A673 (cell line): ENCODE measurements around the gene NUDT8. TPM values are rescaled to one million over a fixed set of nuclear protein-coding genes. Genes with fewer than 3 reads are reported as not detected.

Experiments used
- BruUV-seq: library from RNA; stranded (reverse); fragments of 400-500 nt; replicated peaks from 2 replicates; lab custom pipeline; 2021; lab: Mats Ljungman, UMichigan
- CTCF ChIA-PET: fragments of 300-600 bp; sonication (Branson Sonifier 250); formaldehyde crosslinking; loops from one replicate; lab custom pipeline; 2022; ENCODE audit warnings: antibody characterized with exemption; lab: Charles Lee
- POLR2A ChIA-PET: fragments of 300-600 bp; sonication (Branson Sonifier 250); formaldehyde crosslinking; loops from one replicate; lab custom pipeline; 2022; ENCODE audit warnings: antibody characterized with exemption; ENCODE audit not compliant: low non-redundant PET; lab: Charles Lee
- DNase-seq: peaks from one replicate; pipeline ENCODE4 v3.0.0-alpha.2; 2015; ENCODE audit warnings: low spot score
- H3K27ac ChIP-seq: fragments of 200-600 bp; sonication (generic); 2 replicates; pipeline ENCODE4 v1.5.1; 2016; ENCODE audit warnings: mixed run types, low read depth, mild to moderate bottlenecking, mixed read lengths, antibody characterized with exemption, low read length; ENCODE audit not compliant: poor library complexity, severe bottlenecking
- H3K27me3 ChIP-seq: fragments of 200-600 bp; sonication (generic); replicated peaks from 2 replicates; pipeline ENCODE4 v1.6.1; 2017; ENCODE audit warnings: mixed run types, low read depth, mild to moderate bottlenecking, mixed read lengths, antibody characterized with exemption, low read length; ENCODE audit not compliant: insufficient read depth, poor library complexity
- H3K36me3 ChIP-seq: fragments of 200-600 bp; sonication (generic); 2 replicates; pipeline ENCODE4 v1.6.1; 2016; ENCODE audit warnings: mixed run types, mild to moderate bottlenecking, mixed read lengths, antibody characterized with exemption, low read length; ENCODE audit not compliant: insufficient read depth, poor library complexity, severe bottlenecking
- H3K4me1 ChIP-seq: fragments of 200-600 bp; sonication (generic); 2 replicates; pipeline ENCODE4 v1.6.1; 2017; ENCODE audit warnings: mixed run types, mild to moderate bottlenecking, mixed read lengths, antibody characterized with exemption, low read length; ENCODE audit not compliant: insufficient read depth, poor library complexity, severe bottlenecking
- H3K4me3 ChIP-seq: fragments of 200-600 bp; sonication (generic); 2 replicates; pipeline ENCODE4 v1.5.1; 2016; ENCODE audit warnings: low read depth, mixed run types, mild to moderate bottlenecking, mixed read lengths, low read length; ENCODE audit not compliant: poor library complexity, severe bottlenecking
- H3K9me3 ChIP-seq: fragments of 200-600 bp; sonication (generic); 2 replicates; pipeline ENCODE4 v1.6.1; 2016; ENCODE audit warnings: mixed run types, low read depth, mild to moderate bottlenecking, mixed read lengths, antibody characterized with exemption, low read length; ENCODE audit not compliant: poor library complexity, severe bottlenecking
- CTCF ChIP-seq: fragments of 300-800, 200-600 bp; sonication (generic); conservative IDR thresholded peaks from 2 replicates; pipeline ENCODE4 v1.5.1; 2017; ENCODE audit warnings: low read depth, mild to moderate bottlenecking, antibody characterized with exemption, low read length, moderate library complexity, mixed read lengths
- EZH2 ChIP-seq: fragments of 200-600 bp; sonication (generic); IDR thresholded peaks from 2 replicates; pipeline ENCODE4 v1.6.1; 2017; ENCODE audit warnings: borderline replicate concordance, low read depth, mild to moderate bottlenecking, mixed read lengths, antibody characterized with exemption, low read length; ENCODE audit not compliant: poor library complexity, severe bottlenecking
- intact Hi-C: fragments of 100-400 bp; cut with micrococcal nuclease; formaldehyde crosslinking; loops from one replicate; pipeline ENCODE4 v1.10.0; 2022; ENCODE audit not compliant: unreplicated experiment
- total RNA-seq: library from RNA; stranded (reverse); gene quantifications from 2 replicates; pipeline ENCODE4 v1.2.3, GENCODE V29; 2021

NUDT8 gene
- total RNA-seq, 1 experiment from 2014 or later = 3.4 TPM

GRCh38 chr11:67673902-67674301, 44.2 kb upstream of the NUDT8 start:
- Histone ChIP-seq H3K36me3 (no peaks in the 10 kb centered on the region), H3K4me1 (no peaks in the 10 kb centered on the region), H3K27me3 (peaks cover 35% of the 10 kb centered on the region), H3K9me3 (no peaks in the 10 kb centered on the region), H3K27ac (no peak overlapping the region), H3K4me3 (no peak overlapping the region)
- POLR2A ChIA-PET = no interaction called here
- intact Hi-C loops = no loop called here
- BruUV-seq = no TSS peak
- CTCF ChIA-PET = no interaction called here
- DNase-seq = no peak
- TF ChIP-seq EZH2 = no peak
- no peak for TF ChIP-seq CTCF

- CTCF ChIA-PET = no interaction called here
- H3K36me3 ChIP-seq = no peaks in the 10 kb centered on the region
- H3K27ac ChIP-seq = no peak overlapping the region
- no peak overlapping the region for H3K4me3 ChIP-seq
- no TSS peak for BruUV-seq
- DNase-seq = no peak
- POLR2A ChIA-PET = no interaction called here
- H3K9me3 ChIP-seq = no peaks in the 10 kb centered on the region
- H3K27me3 ChIP-seq = peaks cover 35% of the 10 kb centered on the region
- H3K4me1 ChIP-seq = no peaks in the 10 kb centered on the region
- TF ChIP-seq CTCF (no peak), EZH2 (no peak)
- intact Hi-C loops = no loop called here
Measured at GRCh38 chr11:67673358-67673757, 43.6 kb upstream of the NUDT8 start.

- no peaks in the 10 kb centered on the region for H3K4me1 ChIP-seq
- POLR2A ChIA-PET = no interaction called here
Measured at GRCh38 chr11:67671211-67671520, 41.4 kb upstream of the NUDT8 start.

More at GRCh38 chr11:67671211-67671520, 41.4 kb upstream of the NUDT8 start:
- intact Hi-C loops = no loop called here
- Histone ChIP-seq H3K9me3 (no peaks in the 10 kb centered on the region), H3K36me3 (no peaks in the 10 kb centered on the region), H3K27me3 (peaks cover 31% of the 10 kb centered on the region), H3K27ac (no peak overlapping the region), H3K4me3 (no peak overlapping the region)
- TF ChIP-seq CTCF = no peak
- no peak for TF ChIP-seq EZH2
- BruUV-seq = no TSS peak
- CTCF ChIA-PET = interaction anchor here (0.6 kb wide), 1 partner anchor 121 kb away, joined by 4 read pairs; no protein-coding TSS in a partner anchor
- no peak for DNase-seq
